HG03354 (cell line): ENCODE measurements around the gene PLA2G4E.

Experiments
- ATAC-seq: cut with Tn5 transposase; IDR thresholded peaks from one replicate; pipeline ENCODE4 v1.9.1; 2021; ENCODE audit warnings: mild to moderate bottlenecking; ENCODE audit not compliant: unreplicated experiment, poor library complexity, severe bottlenecking

PLA2G4E gene

DNA sequence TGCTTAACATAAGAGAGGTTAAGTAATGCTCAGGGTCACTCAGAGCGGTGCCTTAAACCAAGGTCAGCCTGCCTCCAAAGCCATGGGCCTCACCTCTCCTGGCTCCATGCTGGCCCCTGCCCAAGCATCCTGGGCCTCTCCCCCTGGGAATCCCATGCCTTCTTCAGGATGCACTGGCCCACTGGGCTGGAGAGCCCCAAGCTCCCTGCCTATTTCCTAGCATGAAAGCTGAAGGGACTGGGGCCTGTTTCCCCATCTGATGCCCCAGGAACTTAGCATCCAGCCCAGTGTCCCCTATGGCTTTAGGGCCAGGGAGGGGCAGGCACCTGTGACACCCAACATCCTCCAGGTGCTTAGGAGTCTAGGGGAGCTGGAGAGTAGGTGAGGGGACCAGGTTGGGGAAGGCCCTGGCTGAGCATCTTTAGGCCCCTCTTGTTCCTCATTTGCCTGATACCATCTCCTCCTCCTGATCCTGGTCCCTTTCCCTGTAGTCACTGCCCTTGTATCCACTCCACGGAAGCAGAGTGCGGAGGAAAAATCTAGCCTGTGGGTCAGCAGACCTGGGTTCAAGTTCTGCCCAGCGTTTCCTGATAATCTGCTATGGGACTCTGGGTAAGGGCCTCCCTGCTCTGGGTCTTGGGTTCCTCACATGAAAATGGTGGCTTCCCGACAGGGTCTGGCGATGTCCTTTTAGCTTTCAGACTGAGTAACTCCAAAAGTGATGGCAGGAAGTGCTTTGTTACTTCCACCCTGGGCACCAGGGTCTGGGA is 77.1 kb downstream of the PLA2G4E start:
- no peak for ATAC-seq

DNA sequence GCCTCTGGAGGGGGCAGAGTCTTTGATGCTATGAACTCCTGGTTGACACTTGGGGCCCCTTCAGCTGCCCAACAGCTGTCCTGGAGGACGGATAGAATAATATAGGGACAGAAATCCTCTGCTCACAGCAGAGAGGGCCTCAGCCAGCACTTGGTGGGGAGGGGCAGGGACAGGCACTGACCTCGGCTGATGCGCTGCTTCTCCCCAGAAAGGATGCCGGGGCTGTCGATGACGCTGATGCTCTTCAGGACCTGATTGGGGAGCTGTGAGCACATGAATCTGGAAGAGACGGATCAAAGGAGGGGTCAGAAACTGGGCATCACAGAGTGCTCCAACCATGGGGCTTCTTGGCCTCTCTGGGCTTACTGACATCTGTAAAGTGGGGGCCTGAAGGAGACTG is 78.0 kb downstream of the PLA2G4E start:
- no peak for ATAC-seq

DNA sequence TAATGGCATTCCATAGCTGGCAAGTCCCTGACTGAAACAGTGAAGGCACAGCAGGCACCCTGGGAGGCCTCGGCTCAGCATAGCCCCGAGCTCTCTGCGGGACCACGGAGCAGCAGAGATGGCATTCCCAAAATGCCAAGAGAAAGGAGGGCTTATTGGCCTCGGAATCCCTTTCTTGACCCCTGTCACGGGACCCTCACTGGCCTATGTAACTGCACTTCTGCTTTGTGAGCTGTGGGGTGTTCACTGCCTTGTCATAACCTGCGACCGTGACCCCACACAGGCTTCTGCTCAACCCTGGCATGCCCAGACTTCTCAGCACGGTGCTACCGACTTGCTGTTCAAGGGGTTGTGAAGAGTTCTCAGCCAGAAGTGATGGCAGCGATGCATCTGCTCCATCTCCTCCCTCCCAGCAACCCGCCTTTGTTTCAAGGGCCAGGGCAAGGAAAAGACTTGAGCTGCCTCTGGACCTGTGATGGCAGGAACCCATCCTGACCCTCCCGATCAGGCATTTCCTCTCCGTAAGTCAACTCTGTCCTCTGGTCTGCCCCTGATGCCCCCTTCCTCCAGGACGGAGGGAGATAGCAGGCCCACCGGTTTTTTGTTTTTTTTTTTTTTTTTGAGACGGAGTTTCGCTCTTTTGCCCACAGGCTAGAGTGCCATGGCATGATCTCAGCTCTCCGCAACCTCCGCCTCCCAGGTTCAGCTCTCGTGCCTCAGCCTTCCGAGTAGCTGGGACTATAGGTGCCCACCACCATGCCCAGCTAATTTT is 79.0 kb downstream of the PLA2G4E start:
- no peak for ATAC-seq

DNA sequence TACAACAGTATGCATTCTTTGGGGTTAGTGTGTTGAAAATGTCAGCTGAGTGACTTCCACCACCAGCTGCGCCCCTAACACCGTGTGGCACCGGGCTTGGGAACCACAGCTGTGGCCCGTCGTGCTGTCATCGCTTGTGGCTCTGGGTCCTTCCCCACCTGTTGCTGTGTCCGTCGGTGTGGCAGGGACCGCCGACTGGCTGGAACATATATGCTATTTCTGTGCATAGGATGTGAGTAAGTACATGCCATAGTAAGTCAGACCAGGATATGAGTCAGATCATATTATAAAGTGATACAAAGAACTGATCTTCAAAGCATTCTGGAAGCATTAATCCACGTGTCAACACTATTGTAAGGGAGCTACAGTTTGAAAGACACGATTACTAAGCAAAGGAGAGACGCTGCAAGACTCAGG is 80.4 kb downstream of the PLA2G4E start:
- no peak for ATAC-seq

DNA sequence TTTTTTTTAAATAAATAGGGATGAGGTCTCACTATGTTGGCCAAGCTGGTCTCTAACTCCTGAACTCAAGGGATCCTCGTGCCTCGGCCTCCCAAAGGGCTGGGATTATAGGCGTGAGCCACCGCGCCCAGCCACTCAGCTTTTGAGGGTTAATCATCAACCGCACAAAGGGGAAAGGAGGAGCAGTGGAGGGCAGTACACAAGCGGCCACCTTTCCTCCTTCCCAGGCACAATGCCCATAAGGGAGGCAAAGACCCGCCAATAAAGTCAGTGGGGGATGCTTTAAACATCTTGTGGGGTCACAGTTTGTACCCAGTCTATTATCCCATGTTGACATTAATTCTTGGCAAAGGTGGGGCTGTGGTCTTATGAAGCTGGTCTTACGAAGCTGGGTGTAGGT is 80.9 kb downstream of the PLA2G4E start:
- ATAC-seq = no peak

DNA sequence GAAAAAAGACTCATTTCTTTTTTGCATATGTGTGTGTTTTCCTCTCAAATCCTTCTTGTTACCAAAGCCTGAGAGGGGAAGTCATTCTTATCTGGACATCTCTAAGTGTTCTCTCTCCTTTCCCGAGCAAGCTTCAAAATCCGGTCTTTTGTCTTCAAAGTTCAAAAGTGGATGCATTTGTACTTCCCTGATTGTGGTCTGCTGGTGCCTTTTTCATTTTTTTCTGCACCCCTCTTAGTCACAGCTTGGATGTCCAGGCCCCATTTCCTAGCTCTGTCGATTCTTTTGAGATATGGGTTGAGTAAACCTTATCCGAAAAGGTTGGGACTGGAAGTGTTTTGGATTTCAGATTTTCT is 83.3 kb downstream of the PLA2G4E start:
- ATAC-seq = no peak

DNA sequence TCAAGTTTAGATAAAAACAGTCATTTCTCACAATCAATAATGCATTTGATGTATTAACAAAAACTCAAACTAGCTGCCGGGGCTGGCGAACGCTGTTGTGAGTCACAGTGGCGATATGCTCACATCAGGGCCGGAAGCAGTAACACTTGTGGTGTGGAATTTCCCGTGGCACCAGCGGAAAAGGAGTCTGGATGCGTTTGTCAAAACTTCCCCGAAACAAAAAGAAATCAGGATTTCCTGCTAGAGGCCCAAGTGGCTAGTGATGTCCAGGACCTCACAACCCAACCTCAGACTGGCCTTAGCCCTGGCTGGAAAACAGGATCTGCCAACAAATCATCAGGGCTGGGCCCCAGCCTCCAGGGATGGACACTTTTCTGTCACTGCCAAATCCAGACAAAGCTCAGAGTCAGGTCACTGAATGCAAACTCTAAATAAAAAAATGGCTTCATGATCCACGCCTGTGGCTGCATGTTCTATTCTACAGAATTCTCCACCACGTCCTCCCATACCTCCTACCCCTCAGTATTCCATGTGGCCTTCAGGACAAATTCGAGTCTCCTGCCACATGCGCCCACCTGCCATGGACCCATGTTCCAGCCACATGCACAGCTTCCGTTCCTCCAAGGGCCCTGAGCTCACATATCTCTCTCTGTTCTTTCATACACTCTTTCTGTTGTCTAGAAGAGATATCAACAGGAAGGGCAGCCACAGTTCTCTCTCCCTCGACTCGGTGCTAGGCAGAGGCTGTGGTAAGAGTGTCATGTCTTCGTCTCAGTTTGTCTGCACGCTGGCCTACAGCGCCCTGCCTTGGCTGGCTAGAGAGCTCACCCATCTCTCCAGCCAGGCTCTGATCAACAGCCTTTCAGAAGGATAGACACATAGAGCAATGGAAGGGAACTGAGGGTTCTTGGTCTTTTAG is 83.9 kb downstream of the PLA2G4E start:
- ATAC-seq = peak; percentile 50

DNA sequence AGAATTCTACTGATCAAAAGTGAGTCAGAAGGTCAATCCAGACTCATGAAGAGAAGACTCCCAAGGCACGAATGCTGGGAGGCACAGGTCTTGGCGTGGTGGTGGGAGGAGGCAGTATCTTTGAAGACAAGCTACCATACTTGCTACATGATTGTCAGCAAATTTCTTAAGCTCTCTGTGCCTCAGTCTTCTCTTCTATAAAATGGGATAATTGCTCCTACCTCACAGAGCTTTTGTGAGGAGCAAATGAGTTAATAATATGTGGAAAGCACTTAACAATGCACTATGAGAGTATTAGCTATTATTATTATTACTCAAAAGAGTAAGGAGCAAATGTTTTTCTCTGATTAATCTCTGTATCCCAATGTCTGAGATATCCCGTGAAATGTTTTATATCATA is 84.7 kb downstream of the PLA2G4E start:
- no peak for ATAC-seq

DNA sequence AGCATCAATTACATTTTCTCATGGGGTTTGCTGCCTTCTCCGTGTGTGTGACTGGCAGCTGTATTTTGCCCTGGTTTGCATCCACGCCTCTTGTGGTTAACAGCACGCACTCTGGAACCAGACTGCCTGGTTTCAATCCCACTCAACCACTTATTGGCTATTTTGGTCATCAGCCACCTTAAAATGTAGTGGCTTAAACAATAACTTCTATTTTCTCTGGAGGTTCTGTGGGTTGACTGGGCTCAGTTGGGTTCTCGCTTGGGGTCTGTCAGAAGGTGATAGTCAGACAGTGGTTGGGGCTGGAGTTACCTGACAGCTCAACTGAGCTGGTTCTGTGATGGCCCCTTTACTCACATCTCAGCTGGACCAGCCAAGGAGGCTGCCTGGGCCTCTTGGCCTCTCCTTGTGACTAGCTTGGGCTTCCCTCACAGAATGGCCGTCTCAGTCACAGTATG is 85.2 kb downstream of the PLA2G4E start:
- ATAC-seq = no peak

DNA sequence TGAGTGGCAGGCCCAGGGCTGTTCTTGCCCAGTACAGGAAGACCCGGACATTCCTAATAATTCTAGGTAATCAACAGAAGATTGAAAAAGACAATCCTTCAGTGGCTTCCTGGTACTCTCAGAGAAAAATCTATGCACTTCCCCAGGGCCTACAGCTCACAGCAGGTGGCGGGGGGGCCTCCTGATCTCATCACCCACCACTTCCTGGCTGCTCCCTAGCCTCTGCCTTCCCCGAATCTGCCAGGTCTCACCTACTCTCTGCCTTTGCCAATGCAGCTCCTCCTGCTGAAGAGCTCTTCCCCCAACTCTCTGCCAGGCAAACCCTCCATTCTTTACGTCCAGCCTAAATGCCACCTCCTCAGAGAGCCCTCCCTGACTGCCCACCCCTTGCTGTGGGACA is 86.0 kb downstream of the PLA2G4E start:
- ATAC-seq = peak; percentile 43

DNA sequence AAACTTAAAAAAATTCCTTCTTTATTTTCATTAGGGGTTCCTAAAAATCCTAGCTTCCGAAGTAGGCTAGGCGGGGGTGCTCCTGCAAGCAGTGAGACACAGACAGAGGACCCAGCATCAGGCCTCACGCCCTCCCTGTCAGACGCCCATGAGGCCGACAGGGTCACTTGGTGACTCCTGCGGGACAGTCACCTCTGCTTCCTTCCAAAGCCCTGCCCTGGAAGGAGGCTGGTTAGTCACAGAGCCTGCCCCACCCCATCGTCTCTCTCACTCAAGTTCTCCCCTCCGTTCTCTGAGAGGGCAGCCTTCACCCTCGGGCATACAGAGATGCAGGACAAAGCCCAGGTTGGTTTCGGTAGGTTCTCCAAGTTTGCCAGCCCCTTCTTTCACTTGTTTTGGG is 87.1 kb downstream of the PLA2G4E start:
- no peak for ATAC-seq

DNA sequence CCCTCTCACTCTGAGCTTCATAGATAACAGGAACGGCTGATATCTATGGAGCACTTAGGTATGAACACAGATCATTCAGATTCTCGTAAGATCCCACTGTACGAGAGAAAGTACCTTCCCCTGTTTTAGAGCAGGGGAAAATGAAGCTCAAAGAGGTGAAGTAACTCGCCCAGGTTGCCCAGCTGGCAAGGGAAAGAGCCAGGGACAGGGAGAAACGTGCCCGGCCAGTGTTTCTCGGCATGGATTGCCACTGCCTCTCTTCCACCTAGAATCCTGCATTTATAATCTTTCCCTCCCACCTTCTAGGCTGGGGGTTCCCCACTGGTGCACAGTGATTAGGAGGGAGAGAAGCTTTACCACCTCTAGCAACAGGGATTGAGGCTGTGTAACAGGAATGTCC is 87.5 kb downstream of the PLA2G4E start:
- ATAC-seq = no peak

DNA sequence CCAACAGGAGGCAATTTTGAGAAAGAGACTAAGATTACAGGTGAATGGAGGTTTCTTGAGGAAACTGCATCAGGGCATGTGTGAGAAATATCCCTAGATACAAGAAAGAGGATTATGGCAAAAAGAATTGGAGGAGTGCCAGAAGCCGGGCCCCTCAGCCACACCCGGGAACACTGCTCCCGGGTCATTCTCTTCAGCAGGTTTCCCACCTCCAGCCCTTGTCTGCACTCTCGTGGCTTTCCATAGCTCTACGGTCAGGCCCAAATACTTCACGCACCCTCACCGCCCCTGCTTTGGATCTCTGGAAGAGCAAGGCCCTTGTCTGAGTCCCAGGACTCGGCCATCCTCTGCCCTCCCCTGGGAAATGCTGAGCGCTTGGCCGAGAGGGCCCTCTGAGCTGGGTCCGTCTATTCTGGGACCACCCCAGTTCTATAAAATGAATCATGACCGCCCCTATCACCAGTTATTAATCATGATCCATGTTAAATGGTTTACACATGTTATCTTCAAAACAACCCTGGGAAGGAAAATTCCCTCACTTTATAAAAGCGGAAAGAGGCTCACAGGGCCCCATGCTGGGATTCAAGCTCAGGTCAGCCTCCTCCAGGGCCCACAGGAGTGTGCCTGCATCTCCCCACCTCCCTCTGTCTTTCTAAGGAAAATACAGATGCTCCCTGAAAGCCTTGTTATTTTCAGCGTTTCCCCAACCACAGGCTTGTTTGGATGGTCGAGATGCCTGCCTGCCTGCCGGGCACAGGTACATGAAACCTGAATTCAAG is 88.1 kb downstream of the PLA2G4E start:
- no peak for ATAC-seq

DNA sequence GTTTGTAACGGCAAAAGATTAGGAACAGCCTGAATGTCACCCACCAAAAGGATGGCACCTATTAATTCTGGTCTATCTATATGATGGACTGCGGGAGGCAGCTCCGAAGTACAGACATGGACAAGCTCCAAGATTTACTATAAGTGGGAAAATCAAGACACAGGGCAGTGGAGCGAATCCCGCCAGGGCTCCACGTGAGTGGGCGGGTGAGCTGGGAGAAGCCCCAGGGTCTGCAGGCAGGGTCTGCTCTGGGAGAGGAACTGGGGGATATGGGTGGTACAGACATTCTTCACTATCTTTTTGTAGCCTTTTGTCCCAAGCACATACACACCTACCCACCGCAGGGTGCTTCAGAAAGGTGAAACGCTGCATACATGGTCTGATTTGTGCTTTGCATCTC is 88.7 kb downstream of the PLA2G4E start:
- ATAC-seq = no peak
